ENCODE data around the gene OGFRL1. TPM values are rescaled to one million over a fixed set of nuclear protein-coding genes. Genes with fewer than 3 reads are reported as not detected.

OGFRL1 gene
- 8.0 and 9.3 TPM in 2 replicates for total RNA-seq (2021)
- Bru-seq, nascent RNA = percentile 72 among the genes with signal in this experiment
- BruChase-seq, experiment 1, labeled RNA remaining after a 2-hour chase = percentile 83 among the genes with signal in this experiment
- BruChase-seq, experiment 2, labeled RNA remaining after a 6-hour chase = percentile 85 among the genes with signal in this experiment
- long read RNA-seq, full-length matches to known transcripts = 18 of 60 reads
- long read RNA-seq, partial matches to known transcripts = 0 of 60 reads
- long read RNA-seq, other reads (novel, unspliced or antisense) = 42 of 60 reads

DNA sequence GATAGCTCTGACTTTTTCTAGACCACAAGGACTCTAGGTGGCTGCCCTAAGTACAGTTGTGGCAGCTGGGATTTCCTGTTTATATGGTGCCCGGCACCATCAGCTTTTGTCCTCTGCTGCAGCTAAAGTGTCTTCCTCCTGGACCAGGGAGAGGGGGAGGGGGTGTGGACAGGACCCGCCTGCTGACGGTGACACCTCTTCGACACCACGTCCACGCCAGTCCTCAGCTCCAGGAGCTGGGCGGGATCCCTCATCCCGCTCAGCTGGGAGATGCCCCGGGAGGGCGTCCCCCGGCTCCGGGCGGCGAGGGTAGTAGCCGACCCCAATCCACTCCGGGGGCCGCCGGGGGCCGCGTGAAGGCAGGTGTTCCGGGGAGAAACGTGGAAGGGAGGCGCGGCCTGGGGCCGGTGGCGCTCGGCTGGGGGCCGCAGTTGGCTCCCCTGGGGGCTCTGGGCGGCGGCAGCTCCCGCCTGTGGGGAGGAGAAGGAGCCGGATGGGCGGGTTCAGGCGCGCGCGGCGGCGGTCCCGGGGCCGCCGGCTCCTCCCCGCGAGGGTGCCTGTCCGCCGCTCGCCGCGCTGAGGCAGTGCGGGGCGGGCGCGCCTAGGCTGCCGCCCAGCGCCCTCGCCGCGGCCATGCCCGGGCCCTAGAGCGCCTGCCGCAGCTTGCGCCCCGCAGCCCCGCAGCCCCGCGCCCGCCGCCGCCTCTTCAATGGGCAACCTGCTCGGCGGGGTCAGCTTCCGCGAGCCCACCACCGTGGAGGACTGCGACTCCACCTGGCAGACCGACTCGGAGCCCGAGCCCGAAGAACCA is at the start of gene OGFRL1:
Gene OGFRL1, plus strand, starts transcription at position 584 of the 811 bp plus-strand sequence. Its CDS starts 126 bp downstream, at position 710.
- H3K27me3 ChIP-seq (replicated peaks; ENCODE audit: insufficient read depth, low read depth, low read length, poor library complexity) = no peaks in the 10 kb centered on the region
- TF ChIP-seq, protein P1, sequence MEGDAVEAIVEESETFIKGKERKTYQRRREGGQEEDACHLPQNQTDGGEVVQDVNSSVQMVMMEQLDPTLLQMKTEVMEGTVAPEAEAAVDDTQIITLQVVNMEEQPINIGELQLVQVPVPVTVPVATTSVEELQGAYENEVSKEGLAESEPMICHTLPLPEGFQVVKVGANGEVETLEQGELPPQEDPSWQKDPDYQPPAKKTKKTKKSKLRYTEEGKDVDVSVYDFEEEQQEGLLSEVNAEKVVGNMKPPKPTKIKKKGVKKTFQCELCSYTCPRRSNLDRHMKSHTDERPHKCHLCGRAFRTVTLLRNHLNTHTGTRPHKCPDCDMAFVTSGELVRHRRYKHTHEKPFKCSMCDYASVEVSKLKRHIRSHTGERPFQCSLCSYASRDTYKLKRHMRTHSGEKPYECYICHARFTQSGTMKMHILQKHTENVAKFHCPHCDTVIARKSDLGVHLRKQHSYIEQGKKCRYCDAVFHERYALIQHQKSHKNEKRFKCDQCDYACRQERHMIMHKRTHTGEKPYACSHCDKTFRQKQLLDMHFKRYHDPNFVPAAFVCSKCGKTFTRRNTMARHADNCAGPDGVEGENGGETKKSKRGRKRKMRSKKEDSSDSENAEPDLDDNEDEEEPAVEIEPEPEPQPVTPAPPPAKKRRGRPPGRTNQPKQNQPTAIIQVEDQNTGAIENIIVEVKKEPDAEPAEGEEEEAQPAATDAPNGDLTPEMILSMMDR (conservative IDR thresholded peaks at IDR 0.05; ENCODE audit: low read depth, low read length) = no peak
- no peak for TF ChIP-seq EZH2 (IDR thresholded peaks at IDR 0.05; ENCODE audit: borderline replicate concordance, low read depth, low read length, poor library complexity, severe bottlenecking)
- no peaks in the 10 kb centered on the region for H3K9me3 ChIP-seq (ENCODE audit: low read depth, low read length, poor library complexity, severe bottlenecking)
- ChIA-PET CTCF (no interaction called here), POLR2A (ENCODE audit: low non-redundant PET) (interaction anchor here (0.6 kb wide), 3 partner anchors 10 to 387 kb away, joined by 3 to 9 read pairs (median 4); no protein-coding TSS in a partner anchor)
- peaks cover 7% of the 10 kb centered on the region for H3K4me1 ChIP-seq (ENCODE audit: insufficient read depth, low read length, poor library complexity, severe bottlenecking)
- peak within 1 kb of the TSS; percentile 75 for H3K4me3 ChIP-seq (ENCODE audit: low read depth, low read length, poor library complexity, severe bottlenecking)
- intact Hi-C loops (cut with micrococcal nuclease; ENCODE audit: unreplicated experiment) = no loop called here
- H3K36me3 ChIP-seq (ENCODE audit: insufficient read depth, low read length, poor library complexity, severe bottlenecking) = no peaks in the 10 kb centered on the region
- peak; percentile 84 for DNase-seq (ENCODE audit: low spot score)
- no TSS peak for BruUV-seq (replicated peaks)
- H3K27ac ChIP-seq (ENCODE audit: low read depth, low read length, poor library complexity, severe bottlenecking) = peak within 1 kb of the TSS; percentile 35

- Histone ChIP-seq H3K4me1 (ENCODE audit: insufficient read depth, low read length, poor library complexity, severe bottlenecking) (no peaks in the 10 kb centered on the region), H3K36me3 (ENCODE audit: insufficient read depth, low read length, poor library complexity, severe bottlenecking) (no peaks in the 10 kb centered on the region), H3K27ac (ENCODE audit: low read depth, low read length, poor library complexity, severe bottlenecking) (no peak overlapping the region), H3K4me3 (ENCODE audit: low read depth, low read length, poor library complexity, severe bottlenecking) (no peak overlapping the region), H3K27me3 (replicated peaks; ENCODE audit: insufficient read depth, low read depth, low read length, poor library complexity) (no peaks in the 10 kb centered on the region), H3K9me3 (ENCODE audit: low read depth, low read length, poor library complexity, severe bottlenecking) (no peaks in the 10 kb centered on the region)
- POLR2A ChIA-PET (ENCODE audit: low non-redundant PET) = no interaction called here
- intact Hi-C loops (cut with micrococcal nuclease; ENCODE audit: unreplicated experiment) = no loop called here
- TF ChIP-seq, protein P1 (conservative IDR thresholded peaks at IDR 0.05; ENCODE audit: low read depth, low read length) = no peak
- no peak for TF ChIP-seq EZH2 (IDR thresholded peaks at IDR 0.05; ENCODE audit: borderline replicate concordance, low read depth, low read length, poor library complexity, severe bottlenecking)
- BruUV-seq (replicated peaks) = no TSS peak
- no peak for DNase-seq (ENCODE audit: low spot score)
- CTCF ChIA-PET = no interaction called here
Observed at GRCh38 chr6:71239694-71240093, 48.9 kb upstream of the OGFRL1 start.

- no TSS peak for BruUV-seq (replicated peaks)
- Histone ChIP-seq H3K4me1 (ENCODE audit: insufficient read depth, low read length, poor library complexity, severe bottlenecking) (peaks cover 33% of the 10 kb centered on the region), H3K36me3 (ENCODE audit: insufficient read depth, low read length, poor library complexity, severe bottlenecking) (no peaks in the 10 kb centered on the region), H3K27ac (ENCODE audit: low read depth, low read length, poor library complexity, severe bottlenecking) (no peak overlapping the region), H3K9me3 (ENCODE audit: low read depth, low read length, poor library complexity, severe bottlenecking) (no peaks in the 10 kb centered on the region), H3K27me3 (replicated peaks; ENCODE audit: insufficient read depth, low read depth, low read length, poor library complexity) (no peaks in the 10 kb centered on the region), H3K4me3 (ENCODE audit: low read depth, low read length, poor library complexity, severe bottlenecking) (no peak overlapping the region)
- TF ChIP-seq EZH2 (IDR thresholded peaks at IDR 0.05; ENCODE audit: borderline replicate concordance, low read depth, low read length, poor library complexity, severe bottlenecking) = no peak
- TF ChIP-seq, protein P1 (conservative IDR thresholded peaks at IDR 0.05; ENCODE audit: low read depth, low read length) = no peak
- no peak for DNase-seq (ENCODE audit: low spot score)
- ChIA-PET CTCF (no interaction called here), POLR2A (ENCODE audit: low non-redundant PET) (no interaction called here)
- intact Hi-C loops (cut with micrococcal nuclease; ENCODE audit: unreplicated experiment) = no loop called here
Observed at GRCh38 chr6:71245265-71246049, 43.2 kb upstream of the OGFRL1 start.

All from A673 (cell line).